ENCODE measurements around the gene SUCLG2.

GRCh38 chr3:67648701-67649100 lies 5.7 kb downstream of the SUCLG2 start:
- TF ChIP-seq POLR2A (IDR thresholded peaks at IDR 0.05; ENCODE audit: low read depth) (no peak), CTCF (IDR thresholded peaks at IDR 0.05) (no peak)
